T-helper 1 cell treated with Interleukin-12 subunit alpha and Interleukin-12 subunit beta and Interleukin-4 antibody, amounts not matched to agents 30 μg/mL and 1 μg/mL, for 36 hours (primary cell): ENCODE data around the gene HGF.

Experiments
- H3K27ac Mint-ChIP-seq: one replicate; pipeline ENCODE4 v1.8.0; 2021; ENCODE audit warnings: mild to moderate bottlenecking, mixed read lengths
- H3K27me3 Mint-ChIP-seq: one replicate; pipeline ENCODE4 v1.8.0; 2021; ENCODE audit warnings: low read depth, mixed read lengths
- H3K36me3 Mint-ChIP-seq: one replicate; pipeline ENCODE4 v1.8.0; 2021; ENCODE audit warnings: low read depth, mixed read lengths
- H3K4me1 Mint-ChIP-seq: one replicate; pipeline ENCODE4 v1.8.0; 2021; ENCODE audit warnings: low read depth, mixed read lengths
- H3K4me3 Mint-ChIP-seq: one replicate; pipeline ENCODE4 v1.8.0; 2021; ENCODE audit warnings: mild to moderate bottlenecking, moderate library complexity, mixed read lengths
- H3K9me3 Mint-ChIP-seq: one replicate; pipeline ENCODE4 v1.8.0; 2021; ENCODE audit warnings: mixed read lengths

Gene HGF

GRCh38 chr7:81715984-81716588 is 53.8 kb downstream of the HGF start:
- H3K4me1 Mint-ChIP-seq, result no peaks in the 10 kb centered on the region
- no peaks in the 10 kb centered on the region for H3K27me3 Mint-ChIP-seq
- H3K27ac Mint-ChIP-seq, result no peak overlapping the region
- H3K4me3 Mint-ChIP-seq, result no peak overlapping the region
- no peaks in the 10 kb centered on the region for H3K36me3 Mint-ChIP-seq
- no peaks in the 10 kb centered on the region for H3K9me3 Mint-ChIP-seq

- H3K27me3 Mint-ChIP-seq, result no peaks in the 10 kb centered on the region
- H3K4me3 Mint-ChIP-seq, result no peak overlapping the region
- no peaks in the 10 kb centered on the region for H3K36me3 Mint-ChIP-seq
- H3K27ac Mint-ChIP-seq, result no peak overlapping the region
- no peaks in the 10 kb centered on the region for H3K9me3 Mint-ChIP-seq
- H3K4me1 Mint-ChIP-seq, result no peaks in the 10 kb centered on the region
Observed at GRCh38 chr7:81714306-81714705, 55.5 kb downstream of the HGF start.

- Mint-ChIP-seq H3K4me3 (no peak overlapping the region), H3K27ac (no peak overlapping the region), H3K4me1 (no peaks in the 10 kb centered on the region), H3K9me3 (no peaks in the 10 kb centered on the region), H3K36me3 (no peaks in the 10 kb centered on the region), H3K27me3 (no peaks in the 10 kb centered on the region)
Observed at GRCh38 chr7:81710751-81711150, 59.1 kb downstream of the HGF start.

DNA sequence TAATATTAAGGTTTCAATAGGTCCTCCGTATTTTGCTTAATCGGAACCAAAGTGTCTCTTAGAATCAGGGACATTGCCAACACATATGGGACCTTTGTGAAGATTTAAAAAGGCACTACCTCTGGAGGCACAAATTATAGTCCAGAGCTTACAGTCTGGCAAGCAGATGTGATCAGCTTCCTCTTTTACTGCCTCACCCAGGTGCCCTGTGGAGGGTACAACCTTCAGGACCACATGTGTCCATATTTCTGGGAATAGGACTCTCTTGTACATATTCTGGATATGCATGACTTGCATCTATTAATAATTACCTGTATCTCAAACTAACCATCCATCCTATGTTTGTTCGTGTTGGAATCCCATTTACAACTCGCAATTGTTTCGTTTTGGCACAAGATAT is 60.0 kb downstream of the HGF start:
- no peaks in the 10 kb centered on the region for H3K9me3 Mint-ChIP-seq
- H3K36me3 Mint-ChIP-seq, result no peaks in the 10 kb centered on the region
- H3K27ac Mint-ChIP-seq, result no peak overlapping the region
- no peaks in the 10 kb centered on the region for H3K27me3 Mint-ChIP-seq
- no peak overlapping the region for H3K4me3 Mint-ChIP-seq
- H3K4me1 Mint-ChIP-seq, result no peaks in the 10 kb centered on the region

DNA sequence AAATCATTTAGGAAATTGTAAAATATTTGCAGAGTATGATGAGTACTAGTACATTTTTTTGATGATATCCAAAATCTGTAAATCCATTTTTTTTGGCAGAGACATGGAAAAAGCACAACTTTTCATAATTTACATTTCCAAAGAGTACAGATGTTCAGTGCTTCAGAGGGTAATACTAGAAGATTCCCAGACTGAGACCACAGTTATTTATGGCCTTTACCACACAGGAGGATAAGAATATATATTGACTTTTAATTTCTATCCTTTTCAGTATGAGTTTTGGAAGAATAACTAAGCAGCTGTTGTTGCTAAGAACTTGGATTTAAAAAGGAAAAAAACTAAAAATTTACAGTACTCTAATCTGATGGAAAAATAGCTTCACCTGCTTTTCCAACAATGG is 61.9 kb downstream of the HGF start:
- no peaks in the 10 kb centered on the region for H3K9me3 Mint-ChIP-seq
- no peaks in the 10 kb centered on the region for H3K36me3 Mint-ChIP-seq
- H3K27ac Mint-ChIP-seq, result no peak overlapping the region
- H3K27me3 Mint-ChIP-seq, result no peaks in the 10 kb centered on the region
- H3K4me3 Mint-ChIP-seq, result no peak overlapping the region
- no peaks in the 10 kb centered on the region for H3K4me1 Mint-ChIP-seq

DNA sequence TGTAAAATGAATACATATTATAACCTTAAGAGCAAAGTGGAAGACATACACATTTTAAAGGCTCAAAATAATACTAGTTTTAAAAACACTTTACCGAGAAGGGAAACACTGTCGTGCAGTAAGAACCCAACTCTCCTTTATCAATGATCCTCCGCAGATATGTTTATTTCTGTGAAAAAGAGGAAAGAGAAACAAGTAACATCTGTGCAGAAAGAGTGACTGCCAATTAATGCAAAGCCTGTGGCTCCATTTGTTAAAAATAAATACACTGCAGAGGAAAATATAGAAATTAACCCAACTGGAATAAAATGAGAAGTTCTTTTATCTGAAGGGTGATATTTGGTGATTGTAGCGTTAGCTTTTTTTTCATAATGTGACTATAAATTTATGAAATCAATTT is 62.7 kb downstream of the HGF start:
- Mint-ChIP-seq H3K4me3 (no peak overlapping the region), H3K4me1 (no peaks in the 10 kb centered on the region), H3K36me3 (no peaks in the 10 kb centered on the region), H3K27me3 (no peaks in the 10 kb centered on the region), H3K27ac (no peak overlapping the region), H3K9me3 (no peaks in the 10 kb centered on the region)

DNA sequence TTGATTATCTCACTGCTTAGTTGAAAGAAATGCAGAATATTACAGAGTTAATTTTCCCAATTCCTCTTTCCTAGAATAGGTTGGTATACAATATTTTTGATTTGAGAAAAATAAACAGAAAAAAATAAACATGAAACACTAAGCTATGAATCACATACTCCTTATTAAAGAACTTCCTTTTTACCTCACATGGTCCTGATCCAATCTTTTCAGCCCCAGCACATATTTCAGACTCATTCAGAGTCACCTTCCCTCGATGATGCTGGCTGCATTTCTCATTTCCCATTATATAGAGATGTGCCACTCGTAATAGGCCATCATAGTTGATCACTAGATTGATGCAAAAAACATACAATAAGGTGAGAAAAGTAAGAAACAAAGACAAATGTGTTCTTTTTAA is 64.6 kb downstream of the HGF start:
- H3K27me3 Mint-ChIP-seq, result no peaks in the 10 kb centered on the region
- no peaks in the 10 kb centered on the region for H3K9me3 Mint-ChIP-seq
- H3K36me3 Mint-ChIP-seq, result no peaks in the 10 kb centered on the region
- H3K4me1 Mint-ChIP-seq, result no peaks in the 10 kb centered on the region
- no peak overlapping the region for H3K27ac Mint-ChIP-seq
- no peak overlapping the region for H3K4me3 Mint-ChIP-seq

DNA sequence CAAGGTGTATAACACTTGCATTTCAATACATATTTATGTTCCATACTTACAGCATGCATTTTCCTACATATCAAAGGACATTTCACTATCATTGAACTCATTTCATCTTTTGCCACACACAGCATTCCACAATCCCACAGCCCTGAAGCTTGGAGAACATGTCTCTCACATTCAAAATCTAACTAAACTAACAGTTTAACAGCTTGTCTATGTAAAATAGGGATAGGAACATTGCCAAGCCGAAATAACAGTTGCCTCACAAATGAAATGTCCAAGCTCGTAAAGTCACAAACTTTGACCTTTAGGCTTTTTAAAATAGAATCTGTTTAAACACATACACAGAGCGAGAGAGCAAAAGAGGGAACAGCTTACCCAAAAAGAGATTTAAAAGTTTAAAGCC is 65.3 kb downstream of the HGF start:
- H3K36me3 Mint-ChIP-seq, result no peaks in the 10 kb centered on the region
- no peaks in the 10 kb centered on the region for H3K4me1 Mint-ChIP-seq
- H3K9me3 Mint-ChIP-seq, result no peaks in the 10 kb centered on the region
- no peak overlapping the region for H3K4me3 Mint-ChIP-seq
- H3K27me3 Mint-ChIP-seq, result no peaks in the 10 kb centered on the region
- no peak overlapping the region for H3K27ac Mint-ChIP-seq

DNA sequence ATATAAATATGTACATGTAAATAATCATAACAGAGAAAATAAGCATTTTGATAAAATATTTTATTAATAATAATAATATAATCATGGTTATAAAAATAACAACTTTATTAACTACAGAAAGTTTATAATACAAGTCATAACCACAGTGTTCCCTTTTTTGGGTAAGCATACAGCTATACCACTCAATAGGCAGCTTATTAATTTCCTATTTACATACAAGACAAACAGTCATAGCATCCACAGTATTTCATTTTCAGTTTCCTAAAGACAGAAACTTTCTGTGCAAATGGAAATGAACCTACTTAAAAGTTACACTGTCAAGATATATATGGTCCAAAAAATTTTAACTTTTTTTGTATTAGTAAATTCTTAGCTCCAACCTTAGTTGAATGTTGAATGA is 70.9 kb downstream of the HGF start:
- Mint-ChIP-seq H3K27me3 (no peaks in the 10 kb centered on the region), H3K4me3 (no peak overlapping the region), H3K36me3 (no peaks in the 10 kb centered on the region), H3K4me1 (no peaks in the 10 kb centered on the region), H3K27ac (no peak overlapping the region), H3K9me3 (no peaks in the 10 kb centered on the region)

- Mint-ChIP-seq H3K36me3 (no peaks in the 10 kb centered on the region), H3K9me3 (no peaks in the 10 kb centered on the region), H3K4me1 (no peaks in the 10 kb centered on the region), H3K27ac (no peak overlapping the region), H3K4me3 (no peak overlapping the region), H3K27me3 (no peaks in the 10 kb centered on the region)
Observed at GRCh38 chr7:81694711-81695110, 75.1 kb downstream of the HGF start.

DNA sequence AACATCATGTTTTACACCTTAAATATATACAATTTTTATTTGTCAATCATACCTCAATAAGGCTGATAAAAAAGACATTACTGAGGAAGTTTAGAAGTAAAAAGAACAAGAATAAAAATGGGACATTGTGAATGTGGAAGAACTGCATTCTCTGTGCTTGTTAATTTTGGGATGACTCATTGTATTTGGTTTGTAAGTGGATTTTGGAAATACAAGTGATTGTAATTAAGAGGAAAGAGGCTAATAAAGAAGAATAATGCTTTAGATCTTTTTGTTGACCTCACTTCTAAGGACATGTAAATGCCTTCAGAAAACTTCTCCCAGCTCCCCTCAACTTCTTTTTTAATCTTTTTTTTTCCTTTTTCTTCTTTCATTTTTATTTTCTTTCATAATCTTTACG is 76.0 kb downstream of the HGF start:
- no peaks in the 10 kb centered on the region for H3K4me1 Mint-ChIP-seq
- no peaks in the 10 kb centered on the region for H3K36me3 Mint-ChIP-seq
- no peaks in the 10 kb centered on the region for H3K9me3 Mint-ChIP-seq
- H3K27ac Mint-ChIP-seq, result no peak overlapping the region
- no peak overlapping the region for H3K4me3 Mint-ChIP-seq
- H3K27me3 Mint-ChIP-seq, result no peaks in the 10 kb centered on the region

GRCh38 chr7:81693080-81693479 is 76.8 kb downstream of the HGF start:
- Mint-ChIP-seq H3K36me3 (no peaks in the 10 kb centered on the region), H3K27me3 (no peaks in the 10 kb centered on the region), H3K27ac (no peak overlapping the region), H3K4me3 (no peak overlapping the region), H3K4me1 (no peaks in the 10 kb centered on the region), H3K9me3 (no peaks in the 10 kb centered on the region)

DNA sequence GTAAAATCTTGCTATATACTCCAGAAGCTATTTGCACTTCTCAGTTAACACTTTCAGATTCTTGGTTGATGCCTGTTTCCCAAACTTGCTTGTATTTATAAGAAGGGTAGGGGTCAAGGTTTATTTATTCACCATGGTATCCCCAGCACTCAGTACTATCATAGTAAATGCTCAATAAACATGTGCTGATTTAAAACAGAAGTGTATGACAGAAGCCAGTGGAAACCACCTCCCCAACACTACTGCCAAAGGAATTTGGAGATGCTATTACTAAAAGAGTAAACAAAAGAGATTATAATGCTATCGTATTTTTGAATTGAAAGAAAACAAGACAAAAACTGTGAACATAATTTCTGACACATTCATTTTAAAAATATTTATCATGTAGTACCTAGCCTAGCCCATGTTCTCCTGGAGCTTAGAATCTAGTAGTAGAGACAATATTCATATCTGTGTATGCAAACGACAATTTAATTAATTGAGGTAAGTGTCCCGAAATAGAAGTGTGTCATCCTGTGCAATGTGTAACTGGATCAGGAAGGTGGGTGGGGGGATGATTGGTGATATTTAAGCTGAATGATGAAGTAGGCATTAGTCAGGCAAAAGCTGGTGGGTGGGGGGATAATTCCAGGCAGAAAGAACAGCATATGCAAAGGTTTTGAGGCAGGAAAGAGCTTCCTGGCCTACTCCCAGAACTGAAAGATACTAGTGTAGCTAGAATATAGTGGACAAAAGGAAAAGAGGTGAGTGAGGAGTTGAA is 77.5 kb downstream of the HGF start:
- H3K4me3 Mint-ChIP-seq, result no peak overlapping the region
- no peaks in the 10 kb centered on the region for H3K4me1 Mint-ChIP-seq
- no peaks in the 10 kb centered on the region for H3K36me3 Mint-ChIP-seq
- H3K27ac Mint-ChIP-seq, result no peak overlapping the region
- H3K9me3 Mint-ChIP-seq, result no peaks in the 10 kb centered on the region
- no peaks in the 10 kb centered on the region for H3K27me3 Mint-ChIP-seq

DNA sequence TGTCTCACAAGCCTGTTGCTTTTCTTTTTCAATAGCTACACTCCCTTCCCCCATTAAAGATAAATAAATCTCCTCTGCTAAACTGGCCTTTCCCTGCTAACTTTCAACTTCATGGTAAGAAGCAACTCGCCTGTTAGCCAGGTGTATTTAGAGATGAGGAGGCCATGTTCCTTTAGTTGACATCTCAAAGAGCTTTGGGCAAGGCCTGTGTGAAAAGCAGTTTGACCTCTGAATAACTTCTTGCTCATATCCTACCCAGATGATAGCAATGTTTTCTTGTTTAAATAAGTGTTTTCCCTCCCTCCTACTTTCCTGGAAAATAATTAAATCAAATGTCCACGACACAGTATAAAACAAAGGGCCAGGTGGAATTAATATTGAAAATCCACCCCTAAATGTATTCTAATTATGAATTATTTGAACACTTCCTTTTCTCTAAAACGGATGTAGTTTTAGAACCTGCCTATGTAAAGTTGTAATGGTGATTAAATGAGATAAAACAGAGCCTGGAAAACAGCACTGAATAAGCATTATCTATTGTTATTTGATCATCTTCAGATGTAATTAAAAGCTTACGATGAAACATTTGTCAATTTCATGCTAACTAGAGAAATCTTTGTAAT is 78.5 kb downstream of the HGF start:
- H3K4me3 Mint-ChIP-seq, result no peak overlapping the region
- H3K9me3 Mint-ChIP-seq, result no peaks in the 10 kb centered on the region
- no peaks in the 10 kb centered on the region for H3K27me3 Mint-ChIP-seq
- H3K4me1 Mint-ChIP-seq, result no peaks in the 10 kb centered on the region
- no peaks in the 10 kb centered on the region for H3K36me3 Mint-ChIP-seq
- H3K27ac Mint-ChIP-seq, result no peak overlapping the region

GRCh38 chr7:81690688-81691087 is 79.2 kb downstream of the HGF start:
- Mint-ChIP-seq H3K27me3 (no peaks in the 10 kb centered on the region), H3K36me3 (no peaks in the 10 kb centered on the region), H3K4me1 (no peaks in the 10 kb centered on the region), H3K4me3 (no peak overlapping the region), H3K27ac (no peak overlapping the region), H3K9me3 (no peaks in the 10 kb centered on the region)
